ENCODE data around the gene WDR33.
"Not testable (repeated sequence)": the region's sequence is repeated elsewhere in the genome, so short reads cannot be mapped to it uniquely, and the experiment has no call there.

Gene WDR33

GRCh38 chr2:127810619-127811396 lies at the start of gene WDR33:
Gene WDR33 (minus strand): TSS chr2:127811171. CDS start chr2:127770981, 40,190 bp downstream.
- peak; percentile 88 for DNase-seq (ENCODE audit: low read depth in 1 of 2, low spot score in 1 of 2)

GRCh38 chr2:127860130-127860529 lies 49.2 kb upstream of the WDR33 start:
- DNase-seq (ENCODE audit: low read depth in 1 of 2, low spot score in 1 of 2), result no peak

GRCh38 chr2:127859712-127860085 lies 48.7 kb upstream of the WDR33 start:
- peak; percentile 37 to 46 for DNase-seq (ENCODE audit: low read depth in 1 of 2, low spot score in 1 of 2)

GRCh38 chr2:127857265-127857808 lies 46.4 kb upstream of the WDR33 start:
- DNase-seq (ENCODE audit: low read depth in 1 of 2, low spot score in 1 of 2), result no peak

- DNase-seq (ENCODE audit: low read depth in 1 of 2, low spot score in 1 of 2), result no peak
Observed at GRCh38 chr2:127853671-127854070, 42.7 kb upstream of the WDR33 start.

GRCh38 chr2:127852388-127852787 lies 41.4 kb upstream of the WDR33 start:
- DNase-seq (ENCODE audit: low read depth in 1 of 2, low spot score in 1 of 2), result no peak

GRCh38 chr2:127847931-127848330 lies 37.0 kb upstream of the WDR33 start:
- DNase-seq (ENCODE audit: low read depth in 1 of 2, low spot score in 1 of 2), result no peak

- no peak for DNase-seq (ENCODE audit: low read depth in 1 of 2, low spot score in 1 of 2)
Observed at GRCh38 chr2:127844973-127845372, 34.0 kb upstream of the WDR33 start.

GRCh38 chr2:127843677-127844076 lies 32.7 kb upstream of the WDR33 start:
- no peak for DNase-seq (ENCODE audit: low read depth in 1 of 2, low spot score in 1 of 2)

- no peak for DNase-seq (ENCODE audit: low read depth in 1 of 2, low spot score in 1 of 2)
Observed at GRCh38 chr2:127841466-127842178, 30.7 kb upstream of the WDR33 start.

- no peak for DNase-seq (ENCODE audit: low read depth in 1 of 2, low spot score in 1 of 2)
Observed at GRCh38 chr2:127840893-127841292, 29.9 kb upstream of the WDR33 start.

- DNase-seq (ENCODE audit: low read depth in 1 of 2, low spot score in 1 of 2), result no peak
Observed at GRCh38 chr2:127834951-127835350, 24.0 kb upstream of the WDR33 start.

GRCh38 chr2:127829845-127830246 lies 18.9 kb upstream of the WDR33 start:
- no peak for DNase-seq (ENCODE audit: low read depth in 1 of 2, low spot score in 1 of 2)

- not testable (repeated sequence) for DNase-seq (ENCODE audit: low read depth in 1 of 2, low spot score in 1 of 2)
Observed at GRCh38 chr2:127826708-127827107, 15.7 kb upstream of the WDR33 start.

- DNase-seq (ENCODE audit: low read depth in 1 of 2, low spot score in 1 of 2), result no peak
Observed at GRCh38 chr2:127826047-127826446, 15.1 kb upstream of the WDR33 start.

GRCh38 chr2:127820080-127820668 lies 9.2 kb upstream of the WDR33 start:
- DNase-seq (ENCODE audit: low read depth in 1 of 2, low spot score in 1 of 2), result no peak

- DNase-seq (ENCODE audit: low read depth in 1 of 2, low spot score in 1 of 2), result no peak
Observed at GRCh38 chr2:127818794-127819425, 7.9 kb upstream of the WDR33 start.

GRCh38 chr2:127818241-127818640 lies 7.3 kb upstream of the WDR33 start:
- DNase-seq (ENCODE audit: low read depth in 1 of 2, low spot score in 1 of 2), result no peak

- no peak for DNase-seq (ENCODE audit: low read depth in 1 of 2, low spot score in 1 of 2)
Observed at GRCh38 chr2:127814677-127815076, 3.7 kb upstream of the WDR33 start.

- not testable (repeated sequence) for DNase-seq (ENCODE audit: low read depth in 1 of 2, low spot score in 1 of 2)
Observed at GRCh38 chr2:127812441-127812840, 1.5 kb upstream of the WDR33 start.
